GM13977 (cell line): ENCODE results near the gene NANS.

Experiments
- DNase-seq: peaks from one replicate; pipeline ENCODE4 v3.0.0; 2012; ENCODE audit warnings: low spot score
- CTCF ChIP-seq: IDR thresholded peaks from 2 replicates; pipeline ENCODE4 v1.5.1; 2012; ENCODE audit warnings: mild to moderate bottlenecking, control low read depth; ENCODE audit not compliant: insufficient read depth; ENCODE audit errors: extremely low read depth, missing control alignments
- in situ Hi-C: fragments of 300-500 bp; cut with MboI; formaldehyde crosslinking; loops from one replicate; pipeline ENCODE4 v1.12.0; 2022; ENCODE audit warnings: low sequenced_read_pairs, low pct_unique_long_range_greater_than_20kb, mixed read lengths, inconsistent platforms; ENCODE audit not compliant: unreplicated experiment

The NANS gene

GRCh38 chr9:98021306-98022040, 35.1 kb upstream of the NANS start:
- TF ChIP-seq CTCF = no peak
- DNase-seq = no peak
- in situ Hi-C loops = no loop called here

- DNase-seq = no peak
- in situ Hi-C loops = no loop called here
- no peak for TF ChIP-seq CTCF
These were observed 34.1 kb upstream of the NANS start for GRCh38 chr9:98022447-98022846.

- in situ Hi-C loops = no loop called here
- no peak for TF ChIP-seq CTCF
- no peak for DNase-seq
These were observed 31.8 kb upstream of the NANS start for GRCh38 chr9:98024702-98025101.

- in situ Hi-C loops = no loop called here
These were observed 25.4 kb upstream of the NANS start for GRCh38 chr9:98031169-98031568.

GRCh38 chr9:98031935-98032334, 24.6 kb upstream of the NANS start:
- no peak for TF ChIP-seq CTCF
- DNase-seq = no peak
- in situ Hi-C loops = no loop called here

More at GRCh38 chr9:98031169-98031568, 25.4 kb upstream of the NANS start:
- TF ChIP-seq CTCF = no peak
- DNase-seq = no peak

GRCh38 chr9:98034593-98035546, 21.7 kb upstream of the NANS start:
- peak; percentile 77 for DNase-seq
- TF ChIP-seq CTCF = peak; percentile 87
- in situ Hi-C loops = no loop called here
